Stimulated activated CD8-positive, alpha-beta memory T cell treated with anti-CD3 and anti-CD28 coated beads, Interleukin-12 subunit alpha, Interleukin-12 subunit beta, amount 100 ng/mL, for 1 hour (primary cell): Measurements from ENCODE around the gene ING5.
"Not testable (repeated sequence)": the region's sequence is repeated elsewhere in the genome, so short reads cannot be mapped to it uniquely, and the experiment has no call there.

ENCODE experiments used
- DNase-seq: peaks from one replicate; pipeline ENCODE4 v3.0.0-alpha.2; 2020; ENCODE audit warnings: low read depth

ING5 gene

DNA sequence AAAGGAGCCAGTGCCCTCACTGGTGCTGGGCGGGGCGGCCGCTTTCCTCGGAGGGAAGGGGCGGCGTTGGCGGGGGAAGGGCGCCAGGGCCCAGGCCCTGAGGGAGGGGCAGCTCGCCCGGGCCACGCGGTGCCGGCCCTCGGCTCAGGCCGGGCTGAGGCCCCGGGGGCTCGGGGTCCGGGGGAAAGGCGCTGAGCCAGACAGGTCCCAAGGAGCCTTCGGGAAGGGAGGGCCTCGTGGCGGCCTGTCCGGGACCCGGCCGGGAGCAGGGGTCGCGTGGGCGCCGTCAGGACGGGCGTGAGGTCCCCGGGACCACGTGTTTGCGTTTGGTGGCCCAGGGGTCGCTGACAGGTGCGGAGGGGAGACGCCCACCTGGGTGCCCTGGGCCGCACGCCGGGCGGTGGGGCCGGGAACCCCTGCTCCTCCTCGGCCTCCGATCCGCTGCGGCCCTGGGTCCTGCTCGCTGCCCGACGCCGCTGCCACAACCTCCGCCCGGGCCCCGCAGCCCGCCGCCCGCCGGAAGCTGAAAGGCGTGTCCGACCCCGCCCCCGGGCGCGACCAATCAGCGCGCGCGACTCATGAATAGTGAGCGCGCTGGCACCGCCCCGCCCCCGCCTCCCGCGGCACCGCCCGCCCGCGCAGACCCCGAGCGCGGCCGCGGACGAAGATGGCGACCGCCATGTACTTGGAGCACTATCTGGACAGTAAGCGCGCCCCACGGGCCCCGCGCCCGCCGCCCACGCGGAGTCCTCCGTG lies at the start of gene ING5:
Gene ING5, plus strand, starts transcription at position 641 of the 756 bp plus-strand sequence. Its CDS starts 27 bp downstream, at position 668.
- DNase-seq, result peak; percentile 93

DNA sequence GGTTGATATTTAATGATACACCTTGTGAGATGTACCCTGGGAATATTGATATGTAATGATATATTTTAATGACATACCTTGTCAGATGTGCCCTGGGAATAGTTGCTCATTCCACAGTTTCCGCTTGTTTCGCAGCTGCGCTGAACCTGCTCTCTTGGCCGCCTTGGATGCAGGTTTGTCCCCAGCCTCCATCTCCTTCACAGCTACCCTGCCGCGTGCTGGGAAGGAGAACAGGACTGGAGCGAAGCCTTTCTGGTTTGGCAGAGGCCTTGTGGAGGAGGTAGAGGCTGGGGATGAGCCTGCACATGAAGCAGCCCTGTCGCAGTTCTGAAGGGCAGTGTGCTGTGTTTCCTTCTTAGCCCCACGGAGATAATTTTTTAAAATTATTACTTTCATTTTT lies 49.7 kb upstream of the ING5 start:
- DNase-seq, result no peak

DNA sequence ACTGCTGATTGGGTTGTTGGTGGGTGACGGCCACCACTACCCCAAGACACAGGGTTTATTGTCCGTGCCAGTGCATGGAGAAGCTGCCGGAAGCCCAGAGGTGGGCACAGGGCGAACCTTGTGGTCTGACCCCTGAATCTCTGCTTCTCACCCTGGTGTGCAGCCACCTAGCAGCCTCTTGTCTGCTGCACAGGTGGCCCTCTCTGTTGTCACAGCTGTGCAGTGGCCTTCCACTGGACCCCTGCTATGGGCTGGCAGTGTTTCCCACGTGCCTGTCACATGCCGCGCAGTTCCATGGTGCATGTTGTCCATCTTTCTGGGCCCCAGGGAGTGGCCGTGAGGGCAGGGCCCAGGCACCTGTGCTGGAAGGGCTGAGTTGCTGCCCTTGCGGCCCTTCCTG lies 49.1 kb upstream of the ING5 start:
- no peak for DNase-seq

DNA sequence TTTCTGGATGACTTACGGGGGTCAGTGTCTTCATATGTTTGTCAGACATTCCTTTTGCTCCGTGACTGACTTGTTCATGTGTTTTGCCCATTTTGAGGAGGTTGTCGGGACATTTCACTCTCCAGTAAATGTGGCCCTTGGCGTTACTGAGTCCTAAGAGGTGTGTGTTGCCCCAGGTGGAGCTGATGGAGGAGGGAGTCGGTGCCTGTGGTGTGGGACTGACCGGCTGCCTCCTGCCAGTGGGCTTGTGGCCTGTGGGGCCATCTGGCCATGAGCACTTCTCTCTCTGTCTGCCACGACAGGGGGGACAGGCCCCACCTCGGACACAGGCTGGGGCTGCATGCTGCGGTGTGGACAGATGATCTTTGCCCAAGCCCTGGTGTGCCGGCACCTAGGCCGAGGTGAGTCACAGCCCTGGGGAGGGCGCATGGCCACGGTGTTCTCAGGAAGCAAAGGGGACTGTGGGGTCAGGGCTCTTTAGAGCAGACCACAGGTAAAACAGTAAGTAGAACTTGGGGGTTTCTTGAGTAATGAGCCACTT lies 48.6 kb upstream of the ING5 start:
- DNase-seq, result no peak

DNA sequence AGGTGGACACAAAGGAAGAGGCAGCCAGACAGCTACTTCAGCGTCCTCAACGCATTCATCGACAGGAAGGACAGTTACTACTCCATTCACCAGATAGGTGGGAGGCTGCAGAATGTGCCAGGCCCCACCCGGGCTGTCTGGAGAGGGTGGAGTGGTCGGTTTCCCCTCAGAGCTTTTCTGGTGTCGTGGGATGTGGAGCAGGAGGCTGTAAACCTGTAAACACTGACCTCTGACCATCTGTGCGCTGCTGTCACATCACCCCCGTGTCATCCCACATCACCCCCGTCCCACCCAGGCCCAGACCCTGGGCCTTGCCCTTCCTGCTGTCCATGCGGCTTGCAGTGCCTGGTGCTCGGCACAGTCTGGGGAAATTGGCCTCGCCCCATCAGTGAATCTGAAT lies 47.3 kb upstream of the ING5 start:
- no peak for DNase-seq

DNA sequence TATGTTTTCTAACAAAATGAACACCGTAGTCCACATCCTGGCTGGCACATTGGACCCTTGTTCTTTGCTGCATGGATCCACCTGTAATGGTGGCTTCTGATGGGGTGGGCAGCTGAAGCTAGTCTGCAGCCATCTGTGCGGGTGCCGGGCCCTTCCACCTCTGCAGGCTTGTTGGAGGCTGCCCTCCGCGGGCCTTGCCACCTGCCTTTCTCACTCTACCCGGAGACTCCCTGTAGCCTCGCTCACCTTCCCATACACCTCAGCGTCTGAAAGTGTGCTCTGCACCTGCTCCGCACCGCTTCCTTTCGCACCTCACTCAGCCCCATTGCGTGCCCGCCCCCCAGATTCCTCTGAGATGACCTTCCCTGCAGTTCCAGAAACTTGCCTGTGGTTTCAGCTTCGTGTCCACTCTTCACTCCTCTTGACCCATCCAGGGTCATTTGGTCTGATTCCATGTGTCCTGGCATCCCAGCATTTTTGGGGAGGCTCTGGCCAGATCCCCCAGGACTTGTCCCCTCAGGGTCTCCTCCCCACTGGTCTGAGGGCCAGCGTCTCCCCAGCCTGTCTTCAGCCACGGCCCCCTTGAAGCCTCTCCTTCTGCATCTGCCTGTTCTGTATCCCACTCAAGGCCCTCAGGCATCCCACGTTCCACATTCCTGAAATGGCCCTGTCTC lies 46.2 kb upstream of the ING5 start:
- no peak for DNase-seq

DNA sequence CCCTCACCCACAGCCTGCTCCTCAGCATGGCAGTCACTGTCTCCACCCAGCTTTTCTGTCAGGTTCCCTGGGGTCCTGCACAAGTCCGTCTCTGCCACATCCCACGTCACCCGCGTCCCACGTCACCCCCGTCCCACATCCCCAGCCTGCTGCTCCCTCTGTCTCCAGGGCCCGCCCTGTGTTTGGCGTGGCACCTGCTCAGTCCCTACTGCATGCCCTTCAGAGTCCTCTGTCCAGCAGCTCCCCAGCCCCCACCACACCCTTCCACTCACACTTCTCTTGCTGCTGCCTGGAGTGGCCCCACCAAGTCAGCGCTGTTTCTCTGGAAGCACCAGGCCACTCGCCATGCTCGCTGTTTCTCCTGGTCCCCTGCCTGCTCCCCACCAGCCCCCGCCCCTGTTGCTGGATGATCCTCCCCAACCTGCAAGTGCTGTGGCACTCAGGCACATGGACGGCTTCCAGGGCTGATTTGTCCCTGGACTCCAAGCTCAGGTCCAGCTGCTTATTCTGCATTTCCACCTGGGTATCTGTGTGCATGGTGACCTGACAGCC lies 45.6 kb upstream of the ING5 start:
- DNase-seq, result no peak

DNA sequence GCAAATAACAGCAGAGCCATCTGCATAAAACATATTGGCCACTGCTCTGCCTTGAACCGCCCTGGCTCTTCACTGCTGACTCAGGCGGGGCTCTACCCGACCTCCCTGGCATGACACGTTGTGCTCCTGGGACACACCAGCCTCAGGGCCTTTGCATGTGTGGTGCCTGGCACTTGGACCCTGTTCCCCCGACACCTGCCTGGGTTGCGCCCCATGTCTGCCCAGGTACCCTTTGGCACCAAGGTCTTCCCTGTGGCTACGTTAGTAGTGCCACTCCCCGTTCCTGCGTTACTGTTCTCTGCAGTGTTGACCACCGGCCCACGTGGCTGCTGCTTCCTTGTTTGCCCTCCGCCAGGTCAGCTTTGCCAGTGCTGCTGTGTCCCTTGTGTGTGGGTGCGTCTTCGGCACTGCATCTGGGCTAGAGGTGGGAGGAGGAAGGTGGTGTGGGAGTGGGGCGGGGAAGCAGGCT lies 44.0 kb upstream of the ING5 start:
- DNase-seq, result no peak

DNA sequence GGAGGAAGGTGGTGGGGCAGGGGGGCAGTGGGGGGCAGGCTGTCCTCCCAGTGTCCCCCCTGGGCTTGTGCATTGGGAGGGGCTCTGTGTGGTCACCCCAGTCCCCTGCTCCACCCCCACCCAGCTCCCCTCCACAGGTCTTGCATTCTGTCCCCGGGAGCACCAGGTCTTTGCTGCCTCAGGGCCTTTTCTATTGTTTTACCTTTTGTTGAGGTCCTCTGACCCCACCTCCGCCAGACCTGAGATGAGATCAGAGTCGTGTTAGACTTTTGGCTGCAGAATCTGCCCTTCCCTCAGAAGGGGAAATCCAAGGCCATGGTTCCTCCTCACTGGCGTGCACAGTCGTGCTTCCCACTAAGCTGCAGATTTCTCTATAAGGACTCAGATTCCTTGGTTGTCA lies 43.5 kb upstream of the ING5 start:
- DNase-seq, result no peak

DNA sequence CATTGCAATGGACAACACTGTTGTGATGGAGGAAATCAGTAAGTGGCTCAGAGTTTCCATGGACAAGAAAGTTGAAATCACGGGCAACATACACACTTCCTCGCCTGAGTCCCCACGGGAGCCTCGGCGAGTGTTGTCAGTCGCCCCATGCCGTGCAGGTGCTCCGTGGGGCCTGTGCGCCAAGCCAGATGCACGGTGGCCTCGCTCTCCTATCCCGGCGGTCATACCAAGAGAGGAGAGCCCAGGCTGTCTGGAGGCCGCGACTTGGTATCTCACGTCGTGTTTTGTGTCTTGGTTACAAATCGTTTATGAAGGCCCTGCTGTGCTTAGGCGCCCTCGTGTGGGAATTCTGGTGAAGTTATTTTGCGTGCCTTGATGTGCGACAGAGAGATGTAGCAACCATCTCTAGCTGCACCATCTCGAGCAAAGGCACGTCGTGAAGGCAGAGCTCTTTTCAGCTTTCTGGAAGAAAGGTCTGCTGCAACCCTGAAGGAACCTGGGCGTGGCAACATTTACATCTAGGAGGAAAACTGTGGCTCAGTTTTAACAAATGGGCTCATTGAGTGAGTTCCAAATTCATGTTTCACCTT lies 42.6 kb upstream of the ING5 start:
- DNase-seq, result no peak

DNA sequence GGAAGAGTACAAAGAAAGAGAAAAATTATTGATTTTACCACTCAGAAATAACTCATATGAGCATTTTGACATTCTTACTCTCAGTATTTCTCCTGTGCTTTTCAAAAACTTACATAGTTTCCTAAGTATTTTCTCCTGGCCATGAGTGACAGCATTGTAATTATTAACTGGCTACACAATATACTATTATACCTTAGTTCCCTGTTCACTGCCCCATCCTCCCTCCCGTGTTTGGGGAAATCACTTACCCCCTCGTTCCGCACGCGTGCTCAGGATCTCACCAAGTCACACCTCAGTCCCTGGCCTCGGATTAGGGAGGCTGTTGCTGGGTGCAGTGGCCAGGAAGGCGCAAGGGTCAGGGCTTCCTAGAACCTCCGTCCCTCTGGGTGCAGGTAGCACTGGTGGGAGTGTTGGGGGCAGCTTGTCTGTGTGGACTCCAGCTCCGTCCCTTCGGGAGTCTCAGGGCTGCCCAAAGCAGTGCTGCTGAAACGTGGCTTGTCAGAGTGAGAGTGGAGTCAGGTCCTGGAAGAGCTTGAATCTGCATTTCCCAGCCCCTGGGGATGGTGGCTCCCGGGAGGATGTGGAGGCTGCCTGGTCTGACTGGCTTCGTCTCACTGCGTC lies 41.1 kb upstream of the ING5 start:
- no peak for DNase-seq

DNA sequence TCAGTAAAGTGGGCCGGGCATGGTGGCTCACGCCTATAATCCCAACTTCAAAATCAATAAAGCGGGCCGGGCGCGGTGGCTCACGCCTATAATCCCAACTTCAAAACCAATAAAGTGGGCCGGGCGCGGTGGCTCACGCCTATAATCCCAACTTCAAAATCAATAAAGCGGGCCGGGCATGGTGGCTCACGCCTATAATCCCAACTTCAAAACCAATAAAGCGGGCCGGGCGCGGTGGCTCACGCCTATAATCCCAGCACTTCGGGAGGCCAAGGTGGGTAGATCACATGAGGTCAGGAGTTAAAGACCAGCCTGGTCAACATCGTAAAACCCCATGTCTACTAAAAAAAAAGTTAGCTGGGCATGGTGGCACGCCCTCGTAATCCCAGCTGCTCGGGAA lies 39.1 kb upstream of the ING5 start:
- DNase-seq, result not testable (repeated sequence)

DNA sequence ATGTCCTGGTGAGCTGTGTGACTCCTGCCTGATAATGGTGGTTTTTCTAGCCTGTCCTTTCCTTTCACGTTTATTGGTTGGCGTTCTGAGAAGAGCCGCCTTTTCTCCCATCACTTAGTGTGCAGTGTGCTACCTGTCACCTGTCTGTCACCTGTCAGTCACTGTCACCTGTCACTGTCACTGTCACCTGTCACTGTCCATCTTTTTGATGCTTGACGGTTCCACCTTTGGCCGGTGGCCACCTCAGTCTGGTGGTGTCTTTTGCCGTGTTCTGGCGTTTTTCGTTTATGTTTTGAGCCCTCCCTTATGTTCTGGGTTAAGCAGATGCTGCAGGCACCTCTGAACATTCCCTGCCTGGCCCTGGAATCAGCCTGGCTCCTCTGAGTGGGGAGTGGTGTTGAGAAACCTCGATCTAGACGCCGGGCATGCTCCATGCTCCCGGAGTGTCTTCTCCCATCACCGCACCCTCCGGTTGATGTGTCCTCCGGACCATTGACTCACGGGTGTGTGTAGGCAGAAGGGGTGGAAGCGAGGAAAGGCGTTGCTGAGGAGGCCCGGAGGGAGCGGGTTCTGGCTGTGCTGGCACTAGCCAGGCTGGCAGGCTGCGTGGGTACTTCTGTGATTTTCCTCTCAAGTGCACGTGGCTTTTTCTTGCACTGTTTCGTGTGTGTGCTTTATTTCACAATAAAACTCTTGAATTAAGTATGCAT lies 36.0 kb upstream of the ING5 start:
- no peak for DNase-seq

DNA sequence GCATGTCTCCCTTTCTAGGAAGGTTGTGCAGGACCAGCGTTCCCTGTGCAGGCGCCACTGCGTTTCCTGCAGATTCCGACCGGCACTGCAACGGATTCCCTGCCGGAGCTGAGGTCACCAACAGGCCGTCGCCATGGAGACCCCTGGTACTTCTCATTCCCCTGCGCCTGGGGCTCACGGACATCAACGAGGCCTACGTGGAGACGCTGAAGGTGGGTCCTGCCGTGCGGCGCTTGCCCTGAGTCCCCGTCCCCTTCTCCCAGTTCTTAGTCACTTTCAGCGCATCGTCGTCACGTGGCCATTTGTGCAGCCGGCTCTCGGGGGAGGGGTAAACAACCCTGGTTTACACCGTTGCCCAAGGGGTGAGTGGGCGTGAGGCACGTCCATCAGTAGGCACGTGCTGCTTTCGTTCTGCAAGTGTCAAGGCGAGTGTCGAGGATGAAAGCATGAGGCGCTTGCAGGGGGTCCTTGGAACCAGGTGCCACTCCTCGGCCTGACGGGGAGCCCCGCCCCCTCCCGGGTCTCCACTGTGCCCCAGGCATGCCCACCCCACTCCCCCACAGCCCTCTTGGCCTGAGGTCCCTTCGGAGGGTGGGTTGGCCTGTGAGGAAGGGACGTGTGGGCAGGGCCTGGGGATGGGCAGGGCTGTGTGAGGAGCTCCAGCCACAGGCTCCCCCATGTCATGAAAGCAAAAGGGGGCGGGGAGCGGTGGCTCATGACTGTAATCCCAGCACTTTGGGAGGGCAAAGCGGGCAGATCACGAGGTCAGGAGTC lies 35.0 kb upstream of the ING5 start:
- no peak for DNase-seq

DNA sequence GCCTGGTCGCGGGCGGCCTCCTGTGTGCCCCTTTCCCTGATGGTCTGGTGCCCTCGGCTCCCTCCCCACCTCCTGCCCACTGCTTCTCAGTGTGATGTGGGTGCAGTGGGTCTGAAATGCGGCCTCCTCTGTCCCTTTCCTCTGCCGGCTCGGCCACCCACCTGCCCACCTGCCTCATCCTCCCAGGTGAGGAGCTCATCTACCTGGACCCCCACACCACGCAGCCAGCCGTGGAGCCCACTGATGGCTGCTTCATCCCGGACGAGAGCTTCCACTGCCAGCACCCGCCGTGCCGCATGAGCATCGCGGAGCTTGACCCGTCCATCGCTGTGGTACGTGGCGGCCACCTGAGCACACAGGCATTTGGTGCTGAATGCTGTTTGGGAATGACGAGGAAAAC lies 33.5 kb upstream of the ING5 start:
- no peak for DNase-seq

DNA sequence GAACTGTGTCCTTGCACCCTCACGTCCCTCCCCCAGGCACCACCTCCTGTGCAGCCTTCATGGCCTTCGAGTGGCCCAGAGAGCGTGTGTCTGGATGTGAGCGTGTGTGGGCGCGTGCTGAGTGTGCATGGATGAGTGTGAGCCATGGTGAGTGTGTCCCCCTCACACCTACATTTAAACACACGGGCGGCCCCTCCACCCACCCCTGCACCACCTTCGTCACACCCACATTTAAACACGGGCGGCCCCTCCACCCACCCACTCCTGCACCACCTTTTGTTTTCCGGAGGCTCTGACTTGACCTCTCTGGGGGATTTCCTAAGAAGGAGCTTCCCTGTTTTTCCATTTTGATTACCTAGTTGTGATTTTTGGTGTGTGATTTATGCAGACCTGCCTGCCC lies 33.0 kb upstream of the ING5 start:
- no peak for DNase-seq

DNA sequence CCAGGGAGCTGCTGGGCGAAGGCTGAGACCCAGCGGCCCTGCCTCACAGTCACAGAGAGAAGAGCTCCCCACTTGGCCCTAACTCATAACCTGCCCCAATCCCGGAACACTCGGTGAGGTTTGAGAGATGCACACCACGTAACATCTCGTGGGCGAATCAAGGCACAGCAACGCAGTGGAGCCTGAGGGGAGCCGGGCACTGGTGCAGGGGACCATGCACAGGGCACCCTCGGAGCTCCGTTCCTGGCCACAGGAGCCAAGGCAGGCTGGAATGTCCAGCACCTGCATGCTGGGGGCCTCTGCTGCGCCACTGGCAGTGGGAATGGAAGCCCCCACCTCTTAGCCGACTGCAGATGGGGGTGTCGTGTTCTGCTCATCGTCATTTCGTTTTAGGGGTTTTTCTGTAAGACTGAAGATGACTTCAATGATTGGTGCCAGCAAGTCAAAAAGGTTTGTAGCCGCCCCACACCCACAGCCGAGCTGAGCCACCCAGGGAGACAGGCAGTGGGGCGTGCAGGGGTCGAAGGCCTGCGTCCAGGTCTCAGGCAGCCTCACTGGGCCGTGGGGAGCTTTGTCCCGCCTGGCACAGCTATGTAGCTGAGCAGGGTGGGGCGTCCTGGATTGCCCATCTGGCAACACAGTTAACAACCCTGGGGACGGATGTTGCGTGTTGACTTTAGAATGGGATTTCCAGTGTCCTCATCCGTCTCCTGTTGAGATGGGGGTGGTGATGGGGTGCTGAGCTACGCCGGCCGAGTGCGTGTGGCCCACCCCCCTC lies 31.3 kb upstream of the ING5 start:
- no peak for DNase-seq

DNA sequence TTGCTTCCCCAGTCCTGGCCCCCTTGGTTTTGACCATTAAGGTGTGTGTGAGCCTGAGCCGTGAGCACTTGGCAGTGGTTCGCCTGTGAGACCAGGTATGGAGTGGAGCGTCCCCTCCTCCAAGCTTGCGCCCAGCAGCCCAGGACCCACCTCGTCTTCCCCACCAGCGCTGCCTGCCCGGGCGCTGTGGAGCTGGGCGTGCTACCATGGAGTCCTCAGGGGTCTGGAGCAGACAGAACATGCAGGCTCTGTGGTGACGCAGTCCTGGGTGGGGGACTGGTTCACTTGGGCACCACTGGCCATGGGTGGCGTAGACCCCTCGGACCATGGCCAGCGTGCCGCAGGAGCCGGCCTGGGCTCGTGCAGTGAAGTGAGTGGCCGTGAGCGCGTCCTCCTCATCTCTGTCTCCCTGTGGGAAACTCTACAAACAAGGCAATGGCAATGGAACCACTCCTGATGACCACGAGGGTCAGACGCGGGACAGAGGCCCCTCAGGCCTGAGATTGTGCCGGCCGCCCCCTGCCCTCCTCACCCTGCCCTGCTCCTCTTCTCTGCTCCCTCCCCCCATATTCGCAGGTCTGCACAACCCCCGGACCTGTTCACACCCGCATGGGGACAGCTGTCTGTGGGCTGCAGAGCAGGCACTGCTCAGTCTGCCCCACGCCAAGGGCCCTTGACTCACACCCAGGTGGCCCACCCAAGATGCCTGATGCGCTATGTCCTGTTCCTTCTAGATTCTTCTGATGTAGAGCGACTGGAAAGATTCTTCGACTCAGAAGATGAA lies 30.2 kb upstream of the ING5 start:
- no peak for DNase-seq
